Activated CD8-positive, alpha-beta memory T cell treated with anti-CD3 and anti-CD28 coated beads, Interleukin-2, amount 50 U/mL, for 1 hour (primary cell): ENCODE data around the gene CSNK2A3.
"Not testable (repeated sequence)": the region's sequence is repeated elsewhere in the genome, so short reads cannot be mapped to it uniquely, and the experiment has no call there.

Experiments
- DNase-seq: peaks from one replicate; pipeline ENCODE4 v3.0.0-alpha.2; 2020; ENCODE audit errors: extremely low read depth

The CSNK2A3 gene

GRCh38 chr11:11352878-11353277 is at the start of gene CSNK2A3:
CSNK2A3 (minus strand) TSS chr11:11353250; CDS start chr11:11353119, 131 bp downstream.
- DNase-seq, result not testable (repeated sequence)

GRCh38 chr11:11401960-11402535 is 49.0 kb upstream of the CSNK2A3 start:
- DNase-seq, result no peak

GRCh38 chr11:11400635-11401232 is 47.7 kb upstream of the CSNK2A3 start:
- no peak for DNase-seq

- no peak for DNase-seq
These were observed 47.1 kb upstream of the CSNK2A3 start for GRCh38 chr11:11400121-11400520.

GRCh38 chr11:11397781-11398180 is 44.7 kb upstream of the CSNK2A3 start:
- DNase-seq, result no peak

GRCh38 chr11:11397036-11397415 is 44.0 kb upstream of the CSNK2A3 start:
- no peak for DNase-seq

GRCh38 chr11:11396301-11397035 is 43.4 kb upstream of the CSNK2A3 start:
- DNase-seq, result no peak

GRCh38 chr11:11395126-11395525 is 42.1 kb upstream of the CSNK2A3 start:
- DNase-seq, result no peak

GRCh38 chr11:11394241-11394640 is 41.2 kb upstream of the CSNK2A3 start:
- DNase-seq, result no peak

GRCh38 chr11:11391796-11392463 is 38.9 kb upstream of the CSNK2A3 start:
- DNase-seq, result no peak

- no peak for DNase-seq
These were observed 38.1 kb upstream of the CSNK2A3 start for GRCh38 chr11:11391169-11391568.

GRCh38 chr11:11390068-11390771 is 37.2 kb upstream of the CSNK2A3 start:
- DNase-seq, result no peak

GRCh38 chr11:11389238-11389637 is 36.2 kb upstream of the CSNK2A3 start:
- no peak for DNase-seq

GRCh38 chr11:11387622-11388305 is 34.7 kb upstream of the CSNK2A3 start:
- no peak for DNase-seq

- no peak for DNase-seq
These were observed 34.2 kb upstream of the CSNK2A3 start for GRCh38 chr11:11387207-11387606.

- DNase-seq, result no peak
These were observed 31.8 kb upstream of the CSNK2A3 start for GRCh38 chr11:11384829-11385228.

GRCh38 chr11:11383995-11384394 is 30.9 kb upstream of the CSNK2A3 start:
- no peak for DNase-seq

- no peak for DNase-seq
These were observed 29.9 kb upstream of the CSNK2A3 start for GRCh38 chr11:11382858-11383532.

GRCh38 chr11:11381471-11382105 is 28.5 kb upstream of the CSNK2A3 start:
- no peak for DNase-seq

GRCh38 chr11:11380883-11381282 is 27.8 kb upstream of the CSNK2A3 start:
- no peak for DNase-seq
